Uterus (tissue), 2 donors: ENCODE results near the gene IVD.

Experiments used
- CTCF ChIP-seq, 4 experiments: fragments of 200-600 bp in 2 of 4; fragments of 450-650 bp in 2 of 4; sonication (generic) in 2 of 4; IDR thresholded peaks; one replicate each; pipeline ENCODE4 v1.5.1; 2016 to 2019; ENCODE audit warnings: antibody characterized with exemption in 4 of 4, mild to moderate bottlenecking in 2 of 4, moderate library complexity in 1 of 4
- POLR2A ChIP-seq, 2 donors: fragments of 450-650 bp; IDR thresholded peaks; one replicate each; pipeline ENCODE4 v1.6.1; 2016; ENCODE audit warnings: antibody characterized with exemption in 2 of 2, mild to moderate bottlenecking in 1 of 2, moderate library complexity in 1 of 2

- TF ChIP-seq CTCF (IDR thresholded peaks at IDR 0.05) (no peak), POLR2A (IDR thresholded peaks at IDR 0.05) (no peak)
Measured at GRCh38 chr15:40409366-40409765, 3.8 kb downstream of the IVD start.
